HG03159 (cell line): ENCODE data around the gene FBXL17.

Experiments used
- ATAC-seq: cut with Tn5 transposase; IDR thresholded peaks from one replicate; pipeline ENCODE4 v1.9.1; 2021; ENCODE audit warnings: mild to moderate bottlenecking, moderate library complexity; ENCODE audit not compliant: unreplicated experiment

Gene FBXL17

DNA sequence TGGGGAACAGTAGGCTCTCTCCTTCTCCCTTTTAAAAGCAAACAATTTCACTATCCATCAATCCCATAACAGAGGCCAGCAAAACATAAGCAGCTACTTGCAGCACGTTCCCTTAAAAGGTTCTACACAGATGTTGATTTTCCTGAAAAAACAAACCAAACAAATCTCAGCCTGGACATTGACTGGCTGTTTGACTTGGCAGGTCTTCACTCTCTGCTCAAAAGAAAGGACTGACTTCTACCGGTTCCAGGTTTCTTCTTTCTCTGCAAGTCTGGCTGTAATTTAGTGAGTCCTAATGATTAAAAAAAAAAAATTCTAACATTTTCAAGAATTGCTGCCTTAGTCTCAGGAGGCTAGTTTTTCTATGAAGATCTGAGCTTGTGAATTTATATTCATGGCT is 508.0 kb downstream of the FBXL17 start:
- no peak for ATAC-seq

DNA sequence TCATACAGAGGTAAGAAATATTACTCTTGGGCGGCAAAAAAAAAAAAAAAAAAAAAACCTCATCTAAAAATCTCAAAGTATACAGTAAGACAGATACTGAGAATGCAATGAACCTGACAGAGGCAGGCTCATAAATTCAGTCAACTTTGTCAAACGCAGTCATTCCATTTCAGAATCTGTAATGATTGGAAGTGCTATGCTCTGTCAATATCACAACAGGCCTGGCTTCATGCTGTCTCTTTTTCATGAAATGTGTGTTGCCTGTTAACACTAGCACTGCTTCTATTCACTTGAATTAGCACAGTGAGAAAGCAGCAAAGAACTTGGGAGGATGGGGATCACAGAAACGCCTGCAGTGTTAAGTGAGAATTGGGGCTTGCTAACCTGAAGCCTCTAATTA is 510.9 kb downstream of the FBXL17 start:
- no peak for ATAC-seq

DNA sequence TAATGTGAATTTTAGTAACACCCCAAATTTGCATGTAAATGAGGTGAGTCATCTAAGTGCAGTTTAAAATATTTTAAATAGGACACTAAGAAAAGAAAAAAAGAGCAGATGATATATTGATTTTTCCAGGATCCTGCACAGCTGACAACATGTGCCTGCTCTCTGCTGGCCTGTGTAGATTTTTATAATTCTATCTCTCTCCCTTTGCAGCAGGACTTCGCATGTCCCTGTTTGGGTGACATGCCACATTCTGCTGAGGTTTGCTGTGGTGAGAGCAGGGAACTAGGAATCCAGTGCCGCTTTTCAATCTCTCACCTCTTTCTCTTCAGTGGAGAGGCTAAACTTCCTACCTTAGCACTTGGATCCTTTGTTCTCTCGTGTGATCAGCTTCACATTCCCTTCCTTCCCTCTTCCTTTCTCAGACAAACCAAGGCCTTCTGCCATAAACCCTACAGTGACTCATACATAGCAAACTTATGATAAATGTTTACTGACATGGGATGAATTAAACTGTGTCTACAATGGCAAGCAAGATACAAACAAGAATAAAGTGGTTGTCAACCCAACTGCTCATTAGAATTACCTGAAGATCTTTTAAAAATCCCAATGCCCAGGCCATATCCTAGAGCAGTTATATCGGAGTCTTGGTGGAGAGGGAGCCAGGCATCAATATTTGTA is 512.3 kb downstream of the FBXL17 start:
- ATAC-seq = no peak

DNA sequence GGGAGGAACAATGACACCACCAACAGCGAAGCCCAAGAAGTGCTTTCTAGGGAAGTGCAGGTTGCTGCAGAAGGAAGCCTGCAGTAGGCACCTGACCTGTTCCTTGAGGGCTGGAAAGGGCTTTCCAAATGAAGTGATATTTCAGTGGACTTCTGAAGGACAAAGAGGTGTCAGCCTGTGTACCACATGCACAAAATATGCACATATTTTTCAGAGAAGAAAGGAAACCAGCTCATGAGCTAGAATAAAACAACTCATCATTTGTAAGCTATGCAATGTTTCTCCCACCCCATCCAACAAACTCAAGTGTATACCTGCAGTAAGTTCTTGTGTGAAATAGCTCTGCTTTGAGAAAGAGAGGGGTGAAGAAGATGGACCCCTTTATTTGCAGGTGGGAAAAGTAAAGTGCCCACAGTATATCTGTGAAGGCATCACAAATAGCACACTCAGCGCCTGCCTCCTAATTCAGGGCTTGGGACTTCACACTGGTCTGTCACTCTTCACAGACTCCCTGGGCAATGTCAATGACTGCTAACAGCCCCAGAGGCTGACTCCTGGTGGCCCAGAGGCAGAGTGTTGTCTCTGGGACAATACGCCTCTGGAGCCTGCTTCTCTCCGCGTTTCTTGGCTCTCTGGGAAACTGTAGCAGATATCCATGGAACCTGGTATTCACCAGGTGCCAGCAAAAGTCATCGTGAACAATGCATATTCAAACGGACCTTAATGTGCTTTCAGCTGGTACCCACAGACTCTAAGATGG is 513.1 kb downstream of the FBXL17 start:
- ATAC-seq = no peak

DNA sequence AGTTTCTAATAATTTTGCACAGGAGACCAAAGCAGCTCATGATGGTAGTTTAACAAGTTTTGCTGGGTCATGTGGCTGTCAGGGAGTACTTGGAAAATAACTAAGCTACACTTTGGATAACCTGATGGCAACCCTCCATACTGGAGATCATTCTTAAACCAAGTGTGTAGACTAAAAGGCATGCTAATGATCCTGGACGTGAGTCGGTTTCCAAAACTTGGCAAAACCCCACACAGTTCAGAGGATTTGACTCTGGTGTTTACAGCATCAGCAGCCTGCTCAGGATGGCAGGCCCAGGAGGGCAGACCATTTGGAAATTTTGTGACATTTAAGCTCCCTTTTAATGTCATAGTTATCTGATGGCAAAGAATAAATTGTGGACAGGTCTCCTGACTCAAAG is 514.6 kb downstream of the FBXL17 start:
- no peak for ATAC-seq

DNA sequence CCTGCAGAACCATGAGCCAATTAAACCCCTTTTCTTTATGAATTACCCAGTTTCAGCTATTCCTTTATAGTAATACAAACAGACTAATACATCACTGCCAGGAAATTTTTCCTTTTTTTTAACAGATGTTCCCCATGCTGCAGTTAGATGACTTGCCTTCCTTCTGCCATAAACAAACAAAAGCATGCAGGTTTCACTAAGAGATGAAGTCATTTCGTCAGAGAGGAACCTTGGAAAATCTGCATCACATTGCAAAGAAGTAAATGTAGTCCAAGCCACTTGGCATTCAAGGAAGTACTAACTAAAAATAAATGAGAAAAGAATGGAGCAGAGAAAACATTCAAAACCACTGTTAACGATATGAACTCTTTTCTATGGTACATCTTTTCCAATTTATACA is 517.1 kb downstream of the FBXL17 start:
- no peak for ATAC-seq

DNA sequence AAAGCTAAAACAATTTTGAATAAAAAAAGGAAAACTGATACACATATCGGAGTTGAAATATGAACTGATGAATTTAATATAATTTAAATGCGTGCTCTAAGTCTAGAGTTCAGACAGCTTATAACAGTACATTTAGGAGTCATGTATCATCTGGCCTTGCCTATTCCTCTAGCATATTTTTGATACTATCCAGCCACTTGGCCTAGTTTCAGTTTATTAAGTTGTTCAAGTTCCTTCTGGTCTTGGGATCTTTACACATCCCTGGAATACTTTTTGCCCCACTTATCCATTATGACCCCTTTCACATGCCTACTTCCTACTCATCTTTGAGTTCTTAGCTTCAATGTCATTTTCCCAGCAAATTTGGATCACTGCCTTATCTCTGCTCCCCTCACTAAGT is 518.8 kb downstream of the FBXL17 start:
- ATAC-seq = no peak

DNA sequence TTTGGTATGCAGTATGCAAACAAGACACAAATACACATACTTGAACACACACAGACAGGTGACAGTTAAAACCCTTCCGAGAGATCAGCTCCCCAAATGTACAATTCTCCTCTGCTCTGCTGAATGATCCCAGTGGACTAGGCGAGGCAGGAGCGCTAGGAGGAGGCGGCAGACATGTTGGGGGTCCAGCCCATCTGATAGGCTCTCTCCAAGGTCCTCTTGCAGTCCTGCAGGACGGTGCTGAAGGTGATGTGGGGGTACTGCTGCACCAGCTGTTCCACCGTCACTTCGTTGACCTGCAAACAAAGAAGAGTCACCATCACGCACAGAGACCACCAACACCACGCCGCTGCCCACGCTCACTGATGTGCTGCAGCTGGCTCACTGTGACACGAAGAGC is 520.3 kb downstream of the FBXL17 start:
- no peak for ATAC-seq

DNA sequence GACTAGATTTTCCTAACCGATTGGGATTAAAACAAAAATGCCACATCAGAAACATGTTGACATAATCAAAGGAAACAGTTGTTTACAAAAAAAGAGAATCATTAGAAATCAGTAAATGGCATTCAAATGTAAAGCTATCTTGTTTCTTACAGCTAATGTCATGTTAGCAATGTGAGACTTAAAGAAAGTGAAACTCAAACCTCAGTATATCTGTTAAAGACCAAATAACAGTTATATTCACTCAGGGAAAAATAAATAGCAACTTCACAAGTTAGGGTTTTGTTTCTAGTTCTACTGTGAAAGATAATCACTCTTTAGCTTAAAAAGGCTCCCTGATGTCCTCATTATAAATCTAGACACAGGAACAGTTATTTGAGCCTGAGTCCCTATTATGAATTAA is 521.9 kb downstream of the FBXL17 start:
- ATAC-seq = no peak

DNA sequence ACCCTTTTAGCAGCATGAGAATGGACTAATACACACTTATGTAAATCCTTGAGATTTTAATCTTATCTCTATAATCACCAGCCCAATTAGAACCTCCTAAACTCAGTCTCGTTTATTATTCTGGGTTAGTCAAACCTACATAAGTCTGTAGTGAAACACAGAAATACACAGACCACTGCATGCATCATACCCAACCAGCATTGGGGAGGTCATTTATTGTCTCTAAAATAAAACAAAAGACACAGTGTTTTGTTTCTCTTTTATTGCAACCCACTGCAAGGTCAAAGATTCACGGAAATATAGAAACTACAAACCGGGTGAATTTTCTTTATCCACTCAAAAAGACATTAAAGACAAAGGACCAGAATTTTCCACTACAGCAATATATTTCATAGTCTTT is 523.1 kb downstream of the FBXL17 start:
- no peak for ATAC-seq

DNA sequence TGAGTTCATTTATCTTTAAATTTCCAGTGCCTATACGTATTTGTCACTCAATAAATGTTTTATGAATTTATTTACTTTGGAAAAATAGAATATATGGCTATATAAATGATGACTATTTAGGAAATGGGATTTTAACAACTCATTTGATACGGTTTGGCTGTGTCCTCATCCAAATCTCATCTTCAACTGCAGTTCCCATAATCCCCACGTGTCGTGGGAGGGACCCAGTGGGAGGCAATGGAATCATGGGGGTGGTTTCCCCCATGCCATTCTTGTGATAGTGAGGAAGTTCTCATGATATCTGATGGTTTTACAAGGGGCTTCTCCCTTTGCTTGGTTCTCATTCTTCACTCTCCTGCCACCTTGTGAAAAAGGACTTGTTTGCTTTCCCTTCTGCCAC is 523.6 kb downstream of the FBXL17 start:
- ATAC-seq = no peak

DNA sequence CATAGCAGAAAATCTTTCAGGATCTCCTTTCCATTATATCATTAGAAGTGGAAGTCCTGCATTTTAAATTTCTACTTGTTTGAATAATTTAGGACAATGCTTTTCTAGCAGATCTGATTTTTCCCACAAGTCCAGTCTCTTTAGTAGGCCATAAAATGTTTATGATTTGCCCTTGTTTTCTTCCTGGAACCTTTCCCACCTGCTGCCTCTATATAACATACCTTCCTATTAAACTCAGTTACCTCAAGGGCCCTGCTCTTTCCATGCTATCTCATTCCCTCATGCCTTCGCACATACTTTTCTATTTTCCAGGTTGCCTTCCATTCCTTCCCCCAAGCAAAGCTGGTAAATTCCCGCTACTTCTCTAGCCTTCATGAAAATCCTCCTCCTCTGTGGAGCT is 524.1 kb downstream of the FBXL17 start:
- ATAC-seq = no peak

DNA sequence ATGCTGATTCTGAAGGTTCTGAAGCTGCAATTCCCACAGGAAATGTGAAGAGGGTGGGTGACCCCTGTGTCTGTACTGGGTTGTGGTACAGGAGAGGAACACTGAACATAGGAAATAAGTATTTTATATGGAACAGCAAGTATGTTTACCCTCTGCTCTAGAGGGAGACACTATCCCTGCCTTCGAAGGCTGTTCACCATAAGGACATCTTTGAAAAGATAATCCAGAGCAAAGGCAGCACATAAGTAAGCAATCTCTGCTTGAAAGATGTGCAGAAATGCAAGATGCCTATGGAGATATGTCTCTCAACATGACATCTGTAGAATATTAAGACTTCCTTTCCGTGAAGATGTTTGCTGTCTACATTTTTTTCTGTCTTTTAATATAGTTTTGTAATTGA is 526.7 kb downstream of the FBXL17 start:
- ATAC-seq = no peak

DNA sequence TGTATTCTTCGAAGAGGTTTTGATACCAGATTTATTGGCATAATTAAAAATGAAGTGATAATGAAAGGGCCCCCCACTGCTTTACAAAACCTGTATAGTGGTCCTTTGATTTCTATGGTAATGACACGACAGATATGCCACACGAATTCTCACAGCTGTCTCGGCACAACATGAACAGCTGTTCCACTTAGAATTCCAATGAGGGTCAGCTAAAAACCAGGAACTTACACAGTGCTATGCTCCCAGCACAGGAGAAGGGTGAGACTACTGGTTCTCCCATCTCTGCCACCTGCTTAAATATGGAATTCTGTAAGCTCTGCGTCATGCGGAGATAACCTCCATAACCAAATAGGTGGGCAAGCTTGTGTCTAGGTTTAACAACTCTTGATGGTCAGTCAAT is 528.2 kb downstream of the FBXL17 start:
- ATAC-seq = no peak

DNA sequence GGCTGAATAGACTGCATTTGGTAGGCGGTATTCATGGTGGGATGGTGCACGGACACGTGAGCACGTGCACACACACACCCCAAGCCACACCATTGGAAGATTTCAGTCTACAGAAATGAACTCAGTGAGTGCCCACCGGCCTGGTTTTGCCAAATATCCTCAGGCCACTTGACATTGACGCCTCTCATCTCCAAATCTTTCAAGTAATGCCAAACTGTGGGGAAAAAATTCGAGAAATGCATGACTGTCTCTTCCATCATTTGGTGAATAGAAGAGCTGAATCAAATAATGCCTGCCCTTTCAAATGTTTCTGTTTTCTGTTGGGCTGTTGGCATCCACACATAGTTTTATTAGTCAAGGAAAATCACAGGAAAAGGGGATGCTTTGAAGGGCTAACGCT is 528.9 kb downstream of the FBXL17 start:
- ATAC-seq = no peak

DNA sequence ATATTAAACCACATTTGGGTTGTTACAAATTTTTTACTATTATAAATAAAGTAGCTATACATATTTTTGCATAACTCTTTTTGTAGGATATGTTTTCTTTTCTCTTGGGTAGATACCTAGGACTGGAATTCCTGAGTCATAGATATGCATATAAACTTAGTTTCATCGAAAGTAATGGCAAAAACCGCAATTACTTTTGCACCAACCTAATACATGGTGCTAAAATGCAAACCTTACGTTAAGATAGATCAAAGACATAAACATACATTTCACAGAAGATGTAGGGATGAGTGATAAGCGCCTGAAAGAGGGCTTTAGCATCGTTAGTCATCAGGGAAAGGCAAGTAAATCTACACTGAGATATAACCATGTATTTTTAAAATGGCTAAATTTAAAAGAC is 532.8 kb downstream of the FBXL17 start:
- no peak for ATAC-seq

DNA sequence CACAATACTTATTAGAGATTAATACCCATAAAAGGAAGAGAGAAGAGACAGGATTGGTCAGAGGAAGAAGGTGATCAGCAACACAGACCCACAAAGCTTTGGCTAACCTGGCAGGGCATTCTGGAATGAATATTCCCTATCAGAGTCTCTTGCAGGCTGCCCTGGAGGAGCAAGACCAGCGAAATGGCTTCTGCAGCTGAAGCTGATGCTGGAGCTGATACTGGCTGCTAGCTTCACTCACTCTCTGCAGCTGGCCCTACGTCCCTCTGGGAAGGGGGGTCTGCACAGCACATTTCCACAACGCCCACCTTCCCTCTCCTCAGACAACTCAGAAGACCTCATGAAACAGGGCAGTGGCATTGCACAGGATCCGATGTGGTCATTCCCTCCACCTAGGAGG is 541.3 kb downstream of the FBXL17 start:
- ATAC-seq = no peak

DNA sequence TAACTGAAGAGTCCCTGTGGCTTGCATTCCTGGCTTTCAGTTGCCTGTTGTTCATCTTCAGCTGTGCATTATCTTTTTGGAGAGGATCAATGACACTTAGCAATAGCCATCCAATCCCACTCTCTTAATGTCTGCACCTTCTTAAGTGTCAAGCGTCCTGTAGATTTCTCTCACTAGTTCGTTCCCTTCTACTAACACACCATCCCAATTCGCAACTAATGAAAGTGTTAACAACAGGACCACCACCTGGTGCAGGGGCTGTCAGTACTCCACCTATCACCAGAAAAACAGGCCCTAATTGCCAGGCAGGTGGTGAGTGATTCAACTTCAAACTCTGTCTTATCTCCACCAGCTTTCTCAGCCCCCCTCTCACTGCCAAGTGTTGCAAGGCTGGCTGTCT is 541.7 kb downstream of the FBXL17 start:
- no peak for ATAC-seq

DNA sequence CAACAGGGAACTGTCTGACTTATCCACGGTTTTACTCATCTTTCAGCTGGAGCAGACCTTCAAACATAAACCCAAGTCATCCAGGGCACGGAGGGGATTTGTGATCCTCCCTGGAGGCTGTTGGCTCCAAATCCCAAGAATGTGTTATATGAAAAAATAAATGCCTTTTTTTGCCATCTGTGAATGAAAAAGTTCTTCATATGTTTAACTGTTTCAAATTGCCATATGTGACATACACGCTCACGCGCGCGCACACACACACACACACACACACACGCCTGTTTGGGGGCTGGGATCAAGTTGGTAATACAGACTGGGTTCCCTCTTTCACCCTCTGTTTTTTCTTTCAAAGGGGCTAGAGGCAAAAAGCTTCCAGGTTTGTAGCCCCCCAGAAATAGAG is 546.8 kb downstream of the FBXL17 start:
- ATAC-seq = no peak

DNA sequence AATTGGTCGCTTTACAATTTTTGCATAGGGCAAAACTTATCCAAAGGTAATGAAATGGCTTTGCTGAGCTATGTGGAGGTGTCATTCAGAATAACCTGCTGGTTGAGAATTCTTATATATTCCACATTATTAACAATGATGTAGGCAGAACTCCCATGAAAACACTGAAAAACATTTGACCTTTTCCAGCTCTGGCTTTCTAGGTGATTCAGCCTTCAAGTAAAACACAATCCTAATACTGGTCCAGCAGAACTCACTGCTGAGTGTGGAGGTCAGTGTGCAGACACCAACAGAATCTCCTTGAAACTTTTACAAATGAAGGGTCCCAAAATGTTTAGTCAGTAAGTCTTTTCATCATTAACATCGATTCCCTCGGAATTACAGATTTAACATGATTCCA is 549.2 kb downstream of the FBXL17 start:
- no peak for ATAC-seq

DNA sequence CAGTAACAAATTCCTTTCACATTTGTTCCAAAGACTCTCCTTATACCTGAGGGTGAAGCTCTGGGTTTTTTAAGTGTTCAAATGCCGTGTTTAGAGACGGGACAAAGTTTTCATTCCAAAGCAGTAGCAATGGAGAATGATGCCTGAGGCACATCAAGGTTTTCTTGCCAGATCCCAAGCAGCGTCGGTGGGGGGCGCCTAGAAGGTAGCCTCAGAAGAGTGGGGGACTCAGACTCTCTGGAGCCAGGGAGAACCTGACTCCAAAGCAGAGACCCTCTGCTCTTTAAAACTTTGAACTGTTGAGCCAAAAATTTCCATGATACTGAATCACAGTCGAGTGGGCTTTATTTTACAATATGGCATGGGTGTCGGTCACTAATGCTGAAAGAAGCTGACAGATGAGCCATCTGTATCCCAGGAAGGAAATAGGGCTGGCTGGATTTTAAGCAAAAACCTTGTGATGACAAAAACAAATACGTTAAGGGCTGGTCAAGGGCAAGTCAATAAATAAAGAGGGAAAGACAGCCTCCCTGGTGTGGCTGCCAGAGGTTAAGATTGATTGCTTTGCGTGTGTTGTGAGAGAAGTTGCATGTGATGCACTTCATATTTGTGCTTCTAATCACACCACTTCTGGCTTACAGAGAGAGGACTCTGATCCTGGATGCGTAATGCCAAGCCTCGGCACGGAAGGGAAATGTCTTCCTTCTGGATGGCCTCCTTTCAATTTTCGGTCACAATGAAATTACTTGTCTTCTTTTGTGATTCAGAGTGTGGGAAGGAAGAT is 550.1 kb downstream of the FBXL17 start:
- no peak for ATAC-seq

DNA sequence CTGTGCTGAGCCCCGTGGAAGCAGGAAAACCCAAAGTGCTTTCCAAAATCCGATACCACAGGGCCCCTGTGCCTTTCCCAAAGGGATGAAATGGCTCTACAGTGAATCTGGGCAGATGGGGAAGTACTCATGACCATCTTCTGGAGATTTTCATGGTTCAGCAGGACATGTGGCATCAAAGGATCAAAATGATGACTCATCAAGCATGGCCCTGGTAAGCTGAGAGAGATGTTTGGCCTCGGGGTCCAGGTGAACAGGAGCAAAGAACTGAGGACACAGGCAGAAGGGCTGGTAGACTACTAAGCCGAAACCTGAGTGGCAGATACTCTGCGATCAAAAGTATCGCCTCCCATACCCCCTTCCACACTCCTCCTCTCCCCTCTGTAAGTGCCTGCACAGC is 551.1 kb downstream of the FBXL17 start:
- ATAC-seq = no peak
